ENCODE measurements around the gene RNF220.
"Not testable (repeated sequence)": the region's sequence is repeated elsewhere in the genome, so short reads cannot be mapped to it uniquely, and the experiment has no call there.

The RNF220 gene

DNA sequence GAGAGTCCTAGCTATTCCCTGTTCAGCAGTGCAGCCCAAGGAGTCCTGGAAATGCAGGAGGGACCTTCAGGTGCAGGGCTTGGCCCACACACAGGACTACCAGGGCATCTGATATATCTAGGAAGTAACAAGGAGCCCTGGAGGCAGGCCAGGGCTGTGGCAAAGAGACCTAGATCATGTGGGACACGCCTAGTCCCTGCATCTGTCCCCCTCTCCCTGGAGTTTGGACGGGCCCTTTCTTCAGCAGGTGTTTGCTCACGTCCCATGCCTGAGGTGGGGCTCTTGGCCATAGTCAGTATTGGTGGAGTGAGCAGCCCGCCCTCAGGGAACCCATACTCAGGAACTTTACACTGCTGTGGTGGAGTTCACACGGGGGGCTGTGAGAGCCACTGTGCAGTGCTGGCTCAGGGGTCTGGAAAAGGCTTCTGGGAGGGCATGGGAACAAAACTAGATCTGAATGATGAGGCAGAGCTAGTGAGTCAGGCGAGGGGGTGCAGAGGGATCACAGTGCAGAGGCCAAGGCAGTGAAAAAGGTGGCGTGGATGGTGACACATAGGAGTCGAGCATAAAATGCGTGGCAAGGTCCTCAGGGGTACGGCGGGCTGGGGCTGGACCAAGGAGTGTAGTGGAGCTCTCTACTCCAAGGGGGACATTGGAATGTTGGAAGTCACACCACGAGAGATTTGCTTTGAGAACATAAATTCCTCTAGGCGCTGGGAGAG lies 243.6 kb downstream of the RNF220 start:
- in situ Hi-C loops (cut with MboI; ENCODE audit: low sequenced_read_pairs), result no loop called here

DNA sequence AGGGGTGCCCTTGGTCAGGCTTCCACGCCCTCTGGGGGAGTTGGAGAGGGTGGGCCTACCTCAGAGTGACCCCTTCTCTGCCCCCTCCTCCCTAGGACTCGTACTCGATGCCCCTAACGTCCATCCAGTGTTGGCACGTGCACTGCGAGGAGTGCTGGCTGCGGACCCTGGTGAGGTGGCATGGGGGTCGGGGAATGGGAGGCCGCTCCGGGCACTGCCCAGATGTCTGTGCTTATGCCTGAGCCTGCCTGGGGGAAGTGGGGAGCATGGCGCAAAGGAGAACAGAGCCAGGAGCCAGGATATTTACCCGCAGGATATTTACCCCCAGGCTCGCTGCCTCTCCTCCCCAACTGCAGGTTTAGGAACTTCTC lies 244.7 kb downstream of the RNF220 start:
- in situ Hi-C loops (cut with MboI; ENCODE audit: low sequenced_read_pairs), result no loop called here

DNA sequence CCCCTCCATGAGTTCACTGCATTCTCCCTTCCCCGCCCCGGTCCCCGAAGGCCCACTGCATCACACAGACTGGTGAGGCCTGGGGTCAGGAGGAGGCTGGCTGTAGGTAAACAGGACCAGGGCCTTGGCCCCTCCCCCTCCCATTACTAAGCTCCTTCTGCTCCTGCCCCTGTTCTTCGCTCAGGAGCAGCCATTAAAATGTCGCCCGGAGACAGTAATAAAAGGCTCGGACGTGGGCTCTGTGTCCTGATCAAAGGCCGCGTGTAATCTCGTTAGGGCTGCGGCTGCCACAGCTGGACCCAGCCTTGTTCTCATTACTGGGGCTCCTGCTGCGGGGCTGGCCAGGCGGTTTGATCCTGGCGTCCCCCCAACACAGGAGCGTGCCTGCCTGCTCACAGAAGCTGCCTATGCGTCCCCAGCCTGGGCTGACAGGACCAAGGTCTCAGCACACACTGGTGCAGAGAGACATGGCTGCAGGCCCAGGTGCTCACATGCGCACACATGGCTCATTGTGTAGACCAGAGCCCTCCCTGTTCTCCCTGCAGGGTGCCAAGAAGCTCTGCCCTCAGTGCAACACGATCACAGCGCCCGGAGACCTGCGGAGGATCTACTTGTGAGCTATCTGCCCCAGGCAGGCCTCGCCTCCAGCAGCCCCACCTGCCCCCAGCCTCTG lies 245.2 kb downstream of the RNF220 start:
- in situ Hi-C loops (cut with MboI; ENCODE audit: low sequenced_read_pairs), result no loop called here

DNA sequence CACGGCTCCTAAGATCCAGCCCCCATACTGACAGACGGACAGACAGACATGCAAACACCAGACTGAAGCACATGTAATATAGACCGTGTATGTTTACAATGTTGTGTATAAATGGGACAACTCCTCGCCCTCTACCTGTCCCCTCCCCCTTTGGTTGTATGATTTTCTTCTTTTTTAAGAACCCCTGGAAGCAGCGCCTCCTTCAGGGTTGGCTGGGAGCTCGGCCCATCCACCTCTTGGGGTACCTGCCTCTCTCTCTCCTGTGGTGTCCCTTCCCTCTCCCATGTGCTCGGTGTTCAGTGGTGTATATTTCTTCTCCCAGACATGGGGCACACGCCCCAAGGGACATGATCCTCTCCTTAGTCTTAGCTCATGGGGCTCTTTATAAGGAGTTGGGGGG lies 246.0 kb downstream of the RNF220 start:
- in situ Hi-C loops (cut with MboI; ENCODE audit: low sequenced_read_pairs), result no loop called here

DNA sequence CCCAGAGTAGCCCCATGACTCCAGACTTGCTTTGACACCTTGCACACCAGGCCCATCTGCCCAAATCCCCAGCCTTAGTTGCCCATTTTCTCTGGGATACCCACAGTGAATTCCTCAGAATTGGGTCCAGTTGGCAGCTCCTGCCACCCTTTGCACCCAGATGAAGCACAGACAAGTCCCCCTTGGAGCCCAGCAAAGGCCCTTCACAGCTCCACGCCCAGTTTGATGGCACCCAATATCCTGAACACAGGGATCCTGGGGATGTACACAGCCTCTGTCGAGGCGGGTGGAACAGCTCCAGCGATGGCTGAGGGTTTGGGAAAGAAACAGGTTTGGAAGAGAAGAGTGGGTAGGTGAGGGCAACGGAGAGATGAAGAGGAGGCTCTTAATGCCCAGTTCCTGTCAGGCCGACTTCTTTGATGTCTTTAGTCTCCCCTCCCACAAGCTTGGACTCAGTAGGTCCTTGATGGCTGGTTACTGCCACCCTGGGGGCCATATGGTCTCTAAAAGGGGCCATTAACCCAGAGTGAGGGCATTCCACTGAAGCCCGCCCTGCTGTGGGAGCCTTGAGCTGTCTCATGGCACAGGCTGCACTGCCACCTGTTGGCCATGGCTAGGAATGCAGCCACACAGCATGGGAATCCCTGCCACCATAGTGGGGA lies 247.5 kb downstream of the RNF220 start:
- in situ Hi-C loops (cut with MboI; ENCODE audit: low sequenced_read_pairs), result no loop called here

DNA sequence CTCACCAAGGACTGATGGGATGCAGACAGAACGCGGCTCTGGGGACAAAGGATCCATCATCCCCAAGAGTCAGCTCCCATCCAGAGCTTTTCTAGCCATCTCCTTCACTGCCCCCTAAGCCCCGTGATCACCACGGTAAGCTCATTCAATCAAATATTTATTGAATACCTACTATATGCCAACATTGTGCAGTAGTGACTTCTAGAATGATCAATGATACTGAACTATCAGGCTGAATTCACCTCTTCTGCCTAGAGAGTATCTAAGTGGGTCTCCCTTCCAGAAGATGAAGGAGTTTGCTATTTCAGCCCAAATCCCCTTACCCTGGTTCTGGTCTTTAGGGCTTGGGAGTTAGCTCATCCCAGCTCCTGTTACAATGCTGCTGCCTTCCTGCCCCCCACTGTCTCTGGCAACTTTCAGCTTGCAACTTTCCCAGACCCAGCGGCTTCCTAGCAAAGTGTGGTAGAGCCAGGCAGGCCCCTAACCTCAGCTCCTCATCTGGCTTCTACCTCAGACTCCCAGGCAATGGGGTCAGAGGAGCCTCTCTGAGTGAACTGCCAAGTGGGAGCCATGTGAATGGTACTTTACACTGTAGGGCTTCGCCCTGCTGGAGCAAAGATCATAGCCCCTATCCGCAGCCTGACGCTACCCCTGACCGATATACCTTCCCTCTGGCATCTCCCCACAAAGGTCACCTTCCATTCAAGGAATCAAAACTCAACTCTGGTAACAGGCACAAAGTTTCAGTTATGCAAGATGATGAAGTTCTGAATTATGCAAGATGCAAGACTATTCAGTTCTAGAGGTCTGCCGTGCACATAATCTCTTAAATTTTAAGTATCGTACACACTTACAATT lies 248.3 kb downstream of the RNF220 start:
- in situ Hi-C loops (cut with MboI; ENCODE audit: low sequenced_read_pairs), result no loop called here

DNA sequence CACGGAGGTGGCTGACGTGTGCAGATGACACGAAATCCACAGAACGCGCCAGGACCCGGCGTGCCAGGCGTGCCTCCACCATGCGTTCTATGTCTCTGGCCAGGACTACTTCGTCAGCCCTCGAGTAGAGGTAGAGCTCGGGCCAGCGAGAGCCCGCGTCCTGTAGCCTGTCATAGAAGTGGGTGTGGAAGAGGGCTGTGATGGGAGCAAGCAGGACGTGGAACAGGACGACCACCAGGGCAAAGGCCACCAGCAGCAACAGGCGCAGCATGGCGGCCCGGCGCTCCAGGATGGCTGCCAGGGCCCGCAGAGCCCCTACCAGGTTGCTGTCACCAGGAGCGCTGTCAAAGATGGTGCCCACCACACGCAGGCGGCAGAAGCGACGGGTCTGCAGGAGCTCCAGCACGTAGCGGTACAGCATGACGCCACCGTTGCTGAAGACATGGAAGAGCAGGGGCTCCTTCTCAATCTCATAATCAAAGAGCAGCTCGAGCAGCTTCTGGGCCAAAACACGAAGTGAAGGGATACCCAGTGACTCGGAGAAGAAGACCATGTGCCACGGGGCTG lies 249.6 kb downstream of the RNF220 start:
- in situ Hi-C loops (cut with MboI; ENCODE audit: low sequenced_read_pairs), result no loop called here

DNA sequence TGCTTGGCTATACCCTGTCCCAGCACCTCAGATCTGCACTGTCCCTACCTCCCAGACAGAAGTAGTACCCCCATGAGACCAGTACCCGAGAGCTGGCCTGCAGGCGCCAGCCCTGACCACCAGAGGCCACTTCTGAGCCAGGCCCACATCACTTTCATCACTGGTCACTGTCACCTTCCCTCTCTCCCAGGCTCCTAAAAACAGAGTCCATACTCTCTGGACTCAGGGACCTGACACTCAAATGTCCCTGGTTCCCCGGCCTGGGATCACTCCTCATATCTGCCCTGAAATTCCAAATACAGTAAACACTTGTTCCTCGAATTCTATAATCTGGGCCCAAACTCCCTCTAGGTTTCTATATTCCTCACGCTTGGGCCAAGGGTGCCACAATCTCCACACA lies 250.6 kb downstream of the RNF220 start:
- in situ Hi-C loops (cut with MboI; ENCODE audit: low sequenced_read_pairs), result no loop called here

DNA sequence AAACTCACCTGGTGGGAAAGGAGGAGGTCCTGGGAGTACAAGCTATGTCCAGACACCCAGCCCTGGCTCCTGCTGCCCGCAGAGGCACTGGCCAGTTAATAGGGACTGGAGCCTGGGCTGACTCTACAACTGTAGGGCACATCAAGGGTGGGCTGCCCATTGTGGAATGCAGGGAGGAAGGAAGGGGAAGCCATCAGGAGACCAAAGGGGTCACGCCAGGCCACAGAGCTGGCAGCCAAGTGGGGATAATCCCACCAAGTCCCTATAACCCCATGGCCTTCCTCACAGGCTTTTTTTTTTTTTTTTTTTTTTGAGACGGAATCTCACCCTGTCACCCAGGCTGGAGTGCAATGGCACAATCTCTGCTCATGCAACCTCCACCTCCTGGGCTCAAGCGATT lies 254.5 kb downstream of the RNF220 start:
- in situ Hi-C loops (cut with MboI; ENCODE audit: low sequenced_read_pairs), result no loop called here

DNA sequence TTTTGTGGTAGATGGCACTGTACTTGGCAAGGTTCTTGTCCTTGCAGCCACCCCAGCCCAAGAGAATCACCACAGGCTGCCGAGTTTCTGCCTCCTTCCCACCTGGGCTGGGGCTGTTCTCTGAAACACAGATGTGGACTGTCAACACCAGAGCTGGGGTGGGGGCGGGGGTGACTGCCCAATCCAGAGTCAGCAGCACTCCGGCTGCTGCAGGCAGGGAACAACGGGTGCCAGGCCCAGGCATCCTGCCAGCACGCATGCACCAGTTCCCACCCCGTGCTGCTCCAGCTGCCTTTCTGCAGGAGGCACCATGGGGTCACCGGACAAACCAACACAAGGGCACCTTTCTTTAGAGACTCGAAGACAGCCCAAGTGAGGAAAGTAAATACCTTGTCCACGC lies 255.1 kb downstream of the RNF220 start:
- in situ Hi-C loops (cut with MboI; ENCODE audit: low sequenced_read_pairs), result no loop called here

DNA sequence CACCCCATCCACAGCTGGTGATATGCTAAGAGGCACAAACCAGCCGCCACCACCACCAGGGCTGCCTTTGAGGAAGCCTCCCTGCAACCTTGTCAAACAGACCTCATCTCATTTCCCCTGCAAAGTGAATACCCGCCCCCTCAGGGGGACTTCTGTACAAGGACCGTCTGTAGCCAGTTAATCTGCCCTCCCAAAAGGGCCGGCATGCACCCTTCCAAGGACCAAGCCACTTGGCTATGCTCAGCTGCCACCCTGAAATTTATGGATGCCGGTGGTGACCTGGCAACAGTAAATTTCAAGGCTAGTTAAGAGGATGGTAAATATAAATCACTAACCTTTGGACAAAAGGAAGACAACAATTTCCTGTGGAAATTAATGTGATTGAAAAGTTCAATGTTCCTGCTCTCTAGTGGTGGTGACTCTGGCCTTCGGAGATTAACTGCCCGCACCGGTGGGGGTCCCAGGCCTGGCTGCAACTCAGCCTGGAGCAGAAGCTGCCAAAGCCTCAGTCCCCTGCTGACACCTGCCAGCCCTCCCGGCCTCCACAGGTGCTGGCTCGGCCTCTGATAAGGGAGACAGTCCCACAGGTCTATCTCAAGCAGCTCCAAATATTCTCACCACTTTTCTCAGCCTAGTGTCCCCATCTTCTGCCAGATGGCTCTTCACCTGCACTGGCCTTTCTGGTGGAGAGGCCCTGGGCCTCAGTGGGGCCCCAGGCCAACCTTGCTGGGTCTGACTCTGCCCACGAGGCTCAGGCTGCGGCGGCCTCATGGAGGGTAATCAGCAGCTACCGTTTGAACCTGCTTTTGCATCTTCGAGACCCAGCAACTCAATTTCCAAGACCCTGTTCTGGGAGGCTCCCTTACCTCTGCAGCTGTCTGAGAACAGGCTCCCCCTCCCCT lies 257.0 kb downstream of the RNF220 start:
- in situ Hi-C loops (cut with MboI; ENCODE audit: low sequenced_read_pairs), result no loop called here

DNA sequence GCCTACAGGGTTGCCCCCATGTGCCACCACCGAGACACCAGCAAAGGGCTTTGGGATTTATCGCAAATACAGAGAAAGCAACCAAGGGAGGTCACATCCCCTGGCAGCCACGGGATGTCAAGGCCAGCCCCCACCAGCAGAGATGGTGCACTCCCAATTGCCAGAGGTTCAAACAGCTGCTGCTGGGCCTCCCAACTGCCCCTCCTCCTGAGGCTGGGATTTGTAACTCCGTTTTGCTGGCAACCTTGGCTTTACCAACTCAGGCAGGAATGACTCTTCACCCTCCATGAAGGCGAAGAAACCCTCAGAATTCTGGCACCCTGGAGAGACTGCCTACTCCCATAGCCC lies 257.6 kb downstream of the RNF220 start:
- in situ Hi-C loops (cut with MboI; ENCODE audit: low sequenced_read_pairs), result no loop called here

DNA sequence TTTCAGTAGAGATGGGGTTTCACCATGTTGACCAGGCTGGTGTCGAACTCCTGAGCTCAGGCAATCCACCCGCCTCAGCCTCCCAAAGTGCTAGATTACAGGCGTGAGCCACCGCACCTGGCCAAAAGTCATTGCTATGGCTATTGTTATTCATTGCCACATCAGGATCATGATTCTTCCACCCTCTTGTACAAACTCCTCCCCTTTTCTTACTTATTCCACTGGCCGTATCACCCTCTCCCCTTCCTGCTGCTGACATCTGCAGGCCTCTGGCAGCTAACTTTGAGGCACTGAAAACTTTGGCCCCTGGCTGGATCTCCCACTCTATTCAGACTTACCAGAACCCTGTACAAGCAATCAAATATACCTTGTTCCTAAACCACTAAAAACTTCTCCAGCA lies 258.4 kb downstream of the RNF220 start:
- in situ Hi-C loops (cut with MboI; ENCODE audit: low sequenced_read_pairs), result no loop called here

DNA sequence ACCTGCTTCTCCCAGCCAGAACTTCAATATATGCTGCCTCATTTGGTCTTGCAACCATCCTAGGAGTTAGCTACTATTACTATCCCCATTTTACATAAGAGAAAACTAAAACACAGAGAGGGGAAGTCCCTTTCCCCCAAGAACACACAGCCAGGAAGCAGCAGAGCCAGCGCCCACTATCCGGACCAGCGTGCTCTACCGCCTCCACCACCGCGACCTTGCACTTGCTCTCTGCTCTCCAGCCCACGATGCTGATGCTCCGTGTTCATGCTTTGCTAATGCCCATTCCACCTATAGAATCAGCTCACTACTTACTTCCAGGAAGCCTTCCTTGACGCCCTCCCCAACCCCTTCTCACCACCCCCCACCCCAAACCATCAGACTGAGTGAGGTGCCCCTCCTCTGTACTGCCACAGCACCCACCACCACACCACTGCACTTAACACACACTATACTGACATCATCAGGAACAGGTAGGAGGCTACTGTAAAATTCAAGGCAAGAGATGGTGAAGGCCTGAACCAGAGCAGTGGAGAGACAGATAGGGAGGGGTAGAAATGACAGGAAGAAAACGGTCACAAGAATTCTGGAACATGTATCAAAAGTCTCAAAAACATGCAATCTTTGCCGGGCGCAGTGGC lies 259.8 kb downstream of the RNF220 start:
- in situ Hi-C loops (cut with MboI; ENCODE audit: low sequenced_read_pairs), result no loop called here

DNA sequence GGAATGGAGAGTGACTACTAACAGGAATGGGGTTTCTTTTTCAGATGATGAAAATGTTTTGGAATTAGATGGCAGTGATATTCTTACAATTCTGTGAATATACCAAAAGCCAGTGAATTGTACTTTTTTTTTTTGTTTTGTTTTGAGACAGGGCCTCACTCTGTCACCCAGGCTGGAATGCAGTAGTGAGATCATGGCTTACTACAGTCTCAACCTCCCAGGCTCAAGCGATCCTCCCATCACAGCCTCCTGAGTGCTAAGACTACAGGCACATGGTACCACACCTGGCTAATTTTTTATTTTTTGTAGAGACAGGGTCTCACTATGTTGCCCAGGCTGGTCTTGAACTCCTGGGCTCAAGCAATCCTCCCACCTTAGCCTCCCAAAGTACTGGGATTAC lies 261.7 kb downstream of the RNF220 start:
- in situ Hi-C loops (cut with MboI; ENCODE audit: low sequenced_read_pairs), result not testable (repeated sequence)

DNA sequence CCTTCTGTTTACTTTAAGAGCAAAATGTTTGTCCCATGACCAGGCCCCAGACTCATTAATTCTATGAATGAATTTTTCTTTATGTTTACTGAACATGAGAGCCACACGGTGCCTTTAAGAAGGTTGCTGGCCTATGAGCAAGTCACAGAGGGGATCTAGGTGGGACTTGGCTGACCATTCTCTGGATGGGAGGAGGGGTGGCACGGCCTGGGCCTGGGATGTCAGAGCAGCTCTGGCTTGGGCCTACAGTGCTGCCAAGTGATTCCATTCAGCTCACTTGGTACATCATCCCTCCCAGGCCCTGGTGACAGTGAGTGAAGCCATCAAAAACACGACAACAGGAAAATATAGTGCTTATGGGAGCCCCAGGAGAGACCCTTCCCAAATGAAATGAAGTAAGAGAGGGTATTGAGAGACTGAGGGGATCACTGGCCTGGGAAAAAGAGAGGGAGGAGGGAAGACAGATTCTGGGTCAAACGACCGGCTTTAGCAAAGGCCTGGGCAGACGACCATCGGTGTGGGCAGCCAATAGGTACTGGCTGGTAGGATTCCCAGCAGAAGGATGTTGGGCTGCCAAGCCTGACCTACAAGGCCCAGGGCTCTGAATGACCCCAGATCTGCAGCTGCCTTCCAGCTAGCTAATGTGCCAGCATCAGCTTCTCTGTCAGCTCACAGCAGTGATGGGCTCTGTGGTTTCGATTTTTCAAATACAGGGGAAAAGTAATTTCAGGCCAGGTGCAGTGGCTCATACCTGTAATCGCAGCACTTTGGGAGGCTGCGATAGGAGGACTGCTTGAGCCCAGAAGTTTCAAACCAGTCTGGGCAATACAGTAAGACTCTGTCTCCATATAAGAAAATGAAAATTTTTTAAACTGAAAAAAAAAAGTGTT lies 265.9 kb downstream of the RNF220 start:
- in situ Hi-C loops (cut with MboI; ENCODE audit: low sequenced_read_pairs), result no loop called here

DNA sequence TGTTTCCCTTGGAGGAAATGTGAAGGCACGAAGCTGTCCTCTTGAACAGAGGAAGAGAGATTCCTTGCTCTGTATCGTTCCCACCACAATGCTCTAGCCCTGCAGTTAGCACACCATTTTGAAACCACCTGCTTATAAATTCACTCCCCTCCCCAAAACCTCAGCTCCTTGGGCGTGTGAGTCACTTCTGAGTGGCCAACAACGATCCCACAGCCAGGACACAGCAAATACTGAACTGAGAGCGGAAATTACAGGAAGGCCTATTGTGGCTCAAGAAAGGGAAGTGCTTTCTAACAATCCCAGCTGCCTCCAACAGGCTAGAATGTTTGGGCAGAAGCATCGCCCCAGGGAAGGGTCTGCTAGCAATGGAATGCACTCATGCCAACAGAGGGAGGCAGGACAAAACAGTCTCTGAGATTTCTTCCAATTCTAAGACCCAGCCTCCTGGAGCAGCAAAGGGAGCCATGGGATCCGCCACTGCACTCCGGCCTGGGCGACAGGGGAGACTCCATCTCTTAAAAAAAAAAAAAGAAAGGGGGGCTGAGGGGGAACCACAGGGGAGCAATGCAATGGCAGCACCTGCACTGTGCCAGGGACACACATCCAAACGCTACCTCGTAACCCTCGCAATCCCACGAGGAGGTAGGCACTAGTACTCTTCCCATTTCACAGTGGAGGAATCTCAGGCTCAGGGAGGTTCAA lies 267.4 kb downstream of the RNF220 start:
- in situ Hi-C loops (cut with MboI; ENCODE audit: low sequenced_read_pairs), result no loop called here

All from hTERT RPE-1 (cell line).